Upper lobe of left lung (tissue), 4 donors: Measurements from ENCODE around the gene LIM2.

Experiments used
- EP300 ChIP-seq, 4 donors: sonication (generic); formaldehyde crosslinking; IDR thresholded peaks; one replicate each; pipeline ENCODE4 v1.5.1; 2017; ENCODE audit warnings: antibody characterized with exemption in 4 of 4, control low read depth in 2 of 4
- POLR2A ChIP-seq, 4 donors: fragments of 450-650 bp; IDR thresholded peaks; one replicate each; pipeline ENCODE4 v1.5.1; 2016 to 2017; ENCODE audit warnings: antibody characterized with exemption in 4 of 4, mild to moderate bottlenecking in 2 of 4
- TF ChIP-seq, protein P1 (sequence below), 6 experiments: fragments of 450-650 bp in 4 of 6; fragments of 200-600 bp in 2 of 6; sonication (generic) in 2 of 6; IDR thresholded peaks; one replicate each; pipeline ENCODE4 v1.5.1; 2016 to 2019; ENCODE audit warnings: antibody characterized with exemption in 6 of 6

DNA sequence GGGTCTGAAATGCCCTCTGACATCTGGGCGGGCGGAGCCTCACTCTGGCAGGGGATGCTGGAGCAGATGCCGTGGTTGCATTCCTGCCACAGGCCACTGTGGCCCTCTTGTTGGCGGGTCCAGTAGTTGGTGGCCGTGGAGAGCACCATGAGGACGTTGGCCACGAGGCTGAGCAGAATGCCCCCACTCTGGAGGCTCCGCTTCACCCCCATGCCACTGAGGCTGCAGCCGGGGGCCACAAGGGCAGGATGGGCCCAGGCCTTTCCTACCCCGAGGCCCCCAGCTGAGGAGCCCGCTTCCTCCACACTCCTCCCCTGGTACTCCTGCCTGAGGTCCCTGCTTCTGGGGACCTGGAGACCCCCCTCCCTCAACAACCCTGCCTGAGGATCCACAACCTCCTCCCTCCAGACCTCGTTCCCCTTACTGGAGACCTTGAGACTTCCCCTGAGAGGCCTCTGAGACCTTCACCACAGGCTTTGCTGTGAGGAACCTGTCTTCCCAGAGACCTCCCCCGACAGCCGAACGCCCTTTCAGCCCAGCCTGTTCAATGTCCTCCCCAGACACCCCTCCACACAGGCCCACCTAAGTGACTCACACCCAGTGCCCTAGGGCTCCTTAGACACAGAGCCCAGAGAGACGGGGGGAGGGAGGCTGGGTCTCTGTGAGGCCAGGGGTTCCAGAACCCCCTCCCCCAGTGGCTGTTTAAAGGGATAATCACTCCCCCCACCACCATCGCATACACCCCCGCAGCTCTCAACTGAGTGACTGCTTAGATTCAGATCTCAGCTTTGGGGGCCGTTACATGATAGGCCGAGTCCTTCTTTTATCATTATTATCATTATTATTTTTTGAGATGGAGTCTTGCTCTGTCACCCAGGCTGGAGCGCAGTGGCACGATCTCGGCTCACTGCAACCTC lies 19.1 kb downstream of the LIM2 start, which contains the start of gene CLDND2:
- TF ChIP-seq, protein P1, sequence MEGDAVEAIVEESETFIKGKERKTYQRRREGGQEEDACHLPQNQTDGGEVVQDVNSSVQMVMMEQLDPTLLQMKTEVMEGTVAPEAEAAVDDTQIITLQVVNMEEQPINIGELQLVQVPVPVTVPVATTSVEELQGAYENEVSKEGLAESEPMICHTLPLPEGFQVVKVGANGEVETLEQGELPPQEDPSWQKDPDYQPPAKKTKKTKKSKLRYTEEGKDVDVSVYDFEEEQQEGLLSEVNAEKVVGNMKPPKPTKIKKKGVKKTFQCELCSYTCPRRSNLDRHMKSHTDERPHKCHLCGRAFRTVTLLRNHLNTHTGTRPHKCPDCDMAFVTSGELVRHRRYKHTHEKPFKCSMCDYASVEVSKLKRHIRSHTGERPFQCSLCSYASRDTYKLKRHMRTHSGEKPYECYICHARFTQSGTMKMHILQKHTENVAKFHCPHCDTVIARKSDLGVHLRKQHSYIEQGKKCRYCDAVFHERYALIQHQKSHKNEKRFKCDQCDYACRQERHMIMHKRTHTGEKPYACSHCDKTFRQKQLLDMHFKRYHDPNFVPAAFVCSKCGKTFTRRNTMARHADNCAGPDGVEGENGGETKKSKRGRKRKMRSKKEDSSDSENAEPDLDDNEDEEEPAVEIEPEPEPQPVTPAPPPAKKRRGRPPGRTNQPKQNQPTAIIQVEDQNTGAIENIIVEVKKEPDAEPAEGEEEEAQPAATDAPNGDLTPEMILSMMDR (IDR thresholded peaks at IDR 0.05), result no peak
- no peak for TF ChIP-seq POLR2A (IDR thresholded peaks at IDR 0.05)
- TF ChIP-seq EP300 (IDR thresholded peaks at IDR 0.05), result no peak
